GM18526 (cell line): ENCODE data around the gene MYH6.

Experiments
- POLR2A ChIP-seq: IDR thresholded peaks from 3 replicates; pipeline ENCODE4 v1.6.1; 2011; ENCODE audit not compliant: insufficient read length; ENCODE audit errors: extremely low read depth

The MYH6 gene

DNA sequence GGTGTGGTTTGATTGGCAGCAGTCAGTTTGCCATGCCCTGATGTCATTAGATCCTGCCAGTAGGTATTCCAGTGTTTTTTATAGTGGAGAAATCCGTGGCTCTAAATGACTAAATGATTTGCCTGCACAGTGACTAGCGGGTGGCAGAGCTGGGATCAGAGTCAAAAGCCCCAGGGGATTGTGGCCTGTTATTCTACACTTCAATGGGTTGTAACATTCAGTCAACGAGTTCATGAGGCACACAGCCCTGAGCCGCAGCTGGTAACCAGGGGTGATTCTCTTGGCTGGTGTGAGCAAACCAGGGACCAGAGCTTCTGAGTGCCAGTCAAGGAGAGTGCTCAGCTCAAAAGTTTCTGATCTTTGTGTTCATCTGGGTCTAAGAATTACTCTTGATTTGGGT is 1.8 kb downstream of the MYH6 start:
- TF ChIP-seq POLR2A, result no peak

GRCh38 chr14:23405516-23406025 is 2.5 kb downstream of the MYH6 start:
- TF ChIP-seq POLR2A, result no peak

GRCh38 chr14:23405096-23405495 is 3.0 kb downstream of the MYH6 start:
- TF ChIP-seq POLR2A, result no peak

GRCh38 chr14:23404331-23404900 is 3.7 kb downstream of the MYH6 start:
- no peak for TF ChIP-seq POLR2A

GRCh38 chr14:23403908-23404307 is 4.2 kb downstream of the MYH6 start:
- TF ChIP-seq POLR2A, result no peak

GRCh38 chr14:23403139-23403438 is 5.0 kb downstream of the MYH6 start:
- no peak for TF ChIP-seq POLR2A

DNA sequence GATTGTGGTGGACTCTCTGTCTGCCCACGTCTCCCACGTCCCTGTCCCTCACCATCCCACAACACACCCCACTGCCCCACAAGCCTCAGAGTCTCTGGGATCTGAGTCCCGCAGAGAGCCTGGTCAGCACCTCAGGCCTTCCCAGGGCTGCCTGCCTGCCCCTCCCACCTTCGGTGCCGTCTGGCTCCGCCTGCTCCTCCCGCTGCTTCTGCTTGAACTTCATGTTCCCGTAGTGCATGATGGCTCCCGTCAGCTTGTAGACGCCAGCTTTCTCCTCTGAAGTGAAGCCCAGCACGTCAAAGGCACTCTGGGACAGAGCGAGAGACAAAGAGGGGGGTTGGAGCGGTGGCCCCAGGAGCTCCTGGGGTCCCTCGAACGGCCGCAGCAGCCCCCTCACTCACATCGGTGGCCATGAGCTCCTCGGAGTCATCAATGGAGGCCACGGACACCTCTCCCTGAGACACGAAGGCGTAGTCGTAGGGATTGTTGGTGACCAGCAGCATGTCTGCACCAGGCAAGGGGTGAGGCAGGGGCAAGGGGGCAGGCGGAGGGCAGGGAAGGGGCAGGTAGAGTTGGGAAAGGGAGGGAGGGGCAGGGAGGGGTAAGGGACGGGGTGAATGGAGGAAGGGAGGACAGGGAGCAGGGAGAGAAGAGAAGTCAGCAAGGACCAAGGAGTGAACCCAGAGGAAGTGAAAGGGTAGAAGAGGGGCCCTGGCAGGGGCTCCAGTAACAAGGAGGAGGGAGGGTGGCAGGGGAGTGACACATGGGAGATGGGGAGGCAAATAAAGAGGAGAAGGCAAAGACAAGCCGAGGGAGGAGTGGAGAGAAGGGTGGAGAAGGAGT is 5.6 kb downstream of the MYH6 start:
- no peak for TF ChIP-seq POLR2A

DNA sequence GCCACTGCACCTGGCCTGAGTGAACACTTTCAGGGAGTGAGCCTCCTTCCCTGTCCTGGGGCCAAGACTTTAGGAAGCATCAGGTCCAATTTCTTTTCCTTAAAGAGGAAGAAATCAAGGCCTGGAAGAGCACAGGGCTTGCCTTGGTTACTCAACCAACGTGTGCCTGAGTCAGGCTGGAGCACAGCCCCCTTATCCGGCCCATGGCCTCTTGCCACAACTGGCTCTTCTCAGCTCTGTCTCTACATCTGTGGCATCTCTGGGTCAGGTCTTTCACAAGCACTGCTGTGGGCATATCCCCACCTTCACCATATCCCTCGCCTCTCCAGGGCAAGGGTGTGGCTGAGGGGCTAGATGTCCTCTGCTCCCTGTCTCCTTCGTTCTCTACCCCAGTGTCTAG is 6.8 kb downstream of the MYH6 start:
- TF ChIP-seq POLR2A, result no peak

GRCh38 chr14:23399591-23399990 is 8.5 kb downstream of the MYH6 start:
- TF ChIP-seq POLR2A, result no peak

DNA sequence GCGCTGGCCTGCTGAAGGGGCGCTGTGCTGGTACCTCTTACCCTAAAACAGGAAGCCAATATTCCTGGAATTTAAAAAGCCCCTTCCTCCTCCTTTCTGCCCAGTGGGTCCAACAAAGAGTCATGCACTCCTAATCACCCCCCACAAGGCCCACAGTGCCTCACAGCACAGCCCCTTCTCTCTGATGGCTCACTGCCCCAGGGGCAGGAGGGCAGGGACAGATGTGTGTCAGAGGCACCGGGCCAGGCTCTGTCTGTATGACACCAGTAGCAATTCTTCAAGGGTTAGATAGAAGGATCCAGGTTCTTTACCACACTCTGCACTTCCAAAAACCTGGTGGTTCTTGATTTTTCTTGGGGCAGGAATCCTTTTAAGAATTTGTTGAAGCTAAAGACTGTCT is 8.9 kb downstream of the MYH6 start:
- TF ChIP-seq POLR2A, result no peak

- no peak for TF ChIP-seq POLR2A
Measured at GRCh38 chr14:23398348-23398747, 9.7 kb downstream of the MYH6 start.

- no peak for TF ChIP-seq POLR2A
Measured at GRCh38 chr14:23396781-23397407, 11.2 kb downstream of the MYH6 start.

DNA sequence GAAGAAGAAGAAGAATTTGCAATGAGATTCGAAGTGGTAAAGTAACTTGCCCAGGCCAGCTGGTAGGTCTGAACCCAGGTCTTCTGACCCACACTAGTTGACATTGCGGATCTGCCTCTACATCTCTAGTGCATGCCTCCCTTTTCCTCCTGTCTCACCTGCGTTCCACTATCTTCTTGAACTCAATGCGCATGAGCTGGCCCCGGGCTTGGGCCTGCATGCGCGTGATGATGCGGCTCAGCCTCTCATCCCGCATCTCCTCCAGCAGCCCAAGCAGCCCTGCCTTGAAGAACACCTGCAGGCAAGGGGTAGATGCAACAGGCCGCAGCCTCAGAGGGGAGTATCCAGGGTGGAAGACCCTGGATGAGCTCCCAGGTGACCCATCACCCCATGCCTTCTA is 11.9 kb downstream of the MYH6 start:
- no peak for TF ChIP-seq POLR2A

DNA sequence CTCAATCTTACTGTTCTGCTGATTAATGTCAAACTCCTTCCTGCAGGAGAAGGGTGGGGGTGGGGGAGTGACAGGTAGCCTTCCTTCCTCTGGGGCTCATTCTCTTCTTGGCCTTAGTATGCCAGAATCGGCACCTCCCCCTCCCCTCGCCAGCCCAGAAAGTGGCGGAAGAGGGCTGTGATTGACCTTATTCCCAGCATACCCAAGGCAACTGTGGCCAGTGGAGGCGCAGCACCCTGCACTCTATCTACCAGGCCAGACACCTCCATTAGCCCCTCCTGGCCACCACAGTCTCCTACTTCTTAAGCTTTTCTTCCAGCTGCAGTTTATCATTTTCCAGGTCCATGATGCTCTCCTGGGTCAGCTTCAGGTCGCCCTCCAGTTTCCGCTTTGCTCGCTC is 15.5 kb downstream of the MYH6 start:
- no peak for TF ChIP-seq POLR2A

GRCh38 chr14:23389396-23389795 is 18.7 kb downstream of the MYH6 start:
- no peak for TF ChIP-seq POLR2A

DNA sequence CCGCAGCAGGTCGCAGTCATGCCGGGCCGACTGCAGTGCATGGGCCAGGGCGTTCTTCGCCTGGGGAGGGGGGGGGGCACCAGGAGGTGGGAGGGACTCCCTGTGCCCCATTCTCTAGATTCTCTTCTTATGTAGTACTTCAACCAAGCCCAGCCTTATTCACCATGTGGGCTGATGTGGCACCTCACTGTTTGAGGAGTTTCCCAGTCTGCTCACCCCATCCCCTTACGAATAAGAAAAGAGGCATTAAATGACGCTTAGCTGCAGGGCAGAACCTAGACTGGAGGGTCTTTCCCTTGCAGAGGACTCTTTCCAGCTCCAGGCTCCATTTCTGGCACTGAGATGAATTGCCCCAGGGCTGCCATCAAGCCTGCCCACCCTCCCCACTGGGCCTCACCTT is 19.1 kb downstream of the MYH6 start:
- no peak for TF ChIP-seq POLR2A
